Activated naive CD4-positive, alpha-beta T cell (primary cell): Measurements from ENCODE around the gene RIPOR1.
A peak's percentile ranks its signal among the peaks of the same experiment; 100 is the strongest.

Source experiments
- DNase-seq, 4 experiments: peaks; one replicate each; lab custom pipeline; 2025; lab: John Stamatoyannopoulos, UW

Gene RIPOR1

GRCh38 chr16:67552476-67552875, 23.8 kb downstream of the RIPOR1 start:
- no peak for DNase-seq

GRCh38 chr16:67555795-67556212, 27.2 kb downstream of the RIPOR1 start:
- no peak for DNase-seq

- no peak for DNase-seq
Observed at GRCh38 chr16:67558859-67559258, 30.2 kb downstream of the RIPOR1 start.

- no peak for DNase-seq
Observed at GRCh38 chr16:67560827-67561342, 32.3 kb downstream of the RIPOR1 start.

GRCh38 chr16:67561501-67561823, 32.8 kb downstream of the RIPOR1 start:
- no peak for DNase-seq

GRCh38 chr16:67561824-67562525, 33.3 kb downstream of the RIPOR1 start:
- DNase-seq = peak; percentile 91 to 98 (median 94)

- peak; percentile 71 to 86 (median 82) for DNase-seq
Observed at GRCh38 chr16:67562526-67562917, 33.9 kb downstream of the RIPOR1 start, which contains the start of gene CTCF. TSS of gene CTCF (plus strand) at chr16:67562526. CDS start at chr16:67610833, 48,307 bp downstream.

GRCh38 chr16:67562918-67563707, 34.5 kb downstream of the RIPOR1 start:
- DNase-seq = peak; percentile 25 to 57 (median 44)

- no peak for DNase-seq
Observed at GRCh38 chr16:67563708-67564468, 35.3 kb downstream of the RIPOR1 start.

GRCh38 chr16:67565470-67566100, 37.0 kb downstream of the RIPOR1 start:
- no peak for DNase-seq

- DNase-seq = no peak
Observed at GRCh38 chr16:67571464-67571863, 42.8 kb downstream of the RIPOR1 start.

- no peak for DNase-seq
Observed at GRCh38 chr16:67571981-67572431, 43.4 kb downstream of the RIPOR1 start.

GRCh38 chr16:67579686-67580085, 51.1 kb downstream of the RIPOR1 start:
- no peak for DNase-seq

- DNase-seq = no peak
Observed at GRCh38 chr16:67580202-67580601, 51.6 kb downstream of the RIPOR1 start.

GRCh38 chr16:67593288-67593687, 64.7 kb downstream of the RIPOR1 start:
- no peak for DNase-seq

- no peak for DNase-seq
Observed at GRCh38 chr16:67593701-67594100, 65.1 kb downstream of the RIPOR1 start.

GRCh38 chr16:67594256-67594915, 65.8 kb downstream of the RIPOR1 start:
- no peak for DNase-seq

- no peak for DNase-seq
Observed at GRCh38 chr16:67594956-67595355, 66.3 kb downstream of the RIPOR1 start.
